COR-L47 (cell line): ENCODE results near the gene ZDHHC11.
"Not testable (repeated sequence)": the region's sequence is repeated elsewhere in the genome, so short reads cannot be mapped to it uniquely, and the experiment has no call there.

Experiments
- DNase-seq: peaks from one replicate; lab custom pipeline; 2025; lab: John Stamatoyannopoulos, UW

ZDHHC11 gene

GRCh38 chr5:845031-845675, 5.6 kb downstream of the ZDHHC11 start:
- not testable (repeated sequence) for DNase-seq

GRCh38 chr5:844426-844825, 6.4 kb downstream of the ZDHHC11 start:
- not testable (repeated sequence) for DNase-seq

GRCh38 chr5:843926-844325, 6.9 kb downstream of the ZDHHC11 start:
- DNase-seq, result not testable (repeated sequence)

- DNase-seq, result not testable (repeated sequence)
Measured at GRCh38 chr5:843371-843770, 7.4 kb downstream of the ZDHHC11 start.

GRCh38 chr5:842402-843221, 8.2 kb downstream of the ZDHHC11 start:
- DNase-seq, result not testable (repeated sequence)

- DNase-seq, result not testable (repeated sequence)
Measured at GRCh38 chr5:841531-842401, 9.0 kb downstream of the ZDHHC11 start.

- not testable (repeated sequence) for DNase-seq
Measured at GRCh38 chr5:840974-841435, 9.8 kb downstream of the ZDHHC11 start.

- DNase-seq, result not testable (repeated sequence)
Measured at GRCh38 chr5:840118-840973, 10.4 kb downstream of the ZDHHC11 start.

GRCh38 chr5:838431-838851, 12.3 kb downstream of the ZDHHC11 start:
- DNase-seq, result not testable (repeated sequence)

- not testable (repeated sequence) for DNase-seq
Measured at GRCh38 chr5:837621-838121, 13.1 kb downstream of the ZDHHC11 start.

GRCh38 chr5:835933-836612, 14.7 kb downstream of the ZDHHC11 start:
- DNase-seq, result not testable (repeated sequence)

GRCh38 chr5:834013-834412, 16.8 kb downstream of the ZDHHC11 start:
- not testable (repeated sequence) for DNase-seq

- DNase-seq, result not testable (repeated sequence)
Measured at GRCh38 chr5:828194-828593, 22.6 kb downstream of the ZDHHC11 start.

- not testable (repeated sequence) for DNase-seq
Measured at GRCh38 chr5:825544-825943, 25.2 kb downstream of the ZDHHC11 start.

GRCh38 chr5:821504-821903, 29.3 kb downstream of the ZDHHC11 start:
- no peak for DNase-seq

GRCh38 chr5:820245-820644, 30.5 kb downstream of the ZDHHC11 start:
- DNase-seq, result no peak

GRCh38 chr5:819078-819477, 31.7 kb downstream of the ZDHHC11 start:
- no peak for DNase-seq

GRCh38 chr5:816176-816575, 34.6 kb downstream of the ZDHHC11 start:
- no peak for DNase-seq

- no peak for DNase-seq
Measured at GRCh38 chr5:815449-815848, 35.3 kb downstream of the ZDHHC11 start.

GRCh38 chr5:813575-813974, 37.2 kb downstream of the ZDHHC11 start:
- DNase-seq, result not testable (repeated sequence)
